COLO668 (cell line): ENCODE measurements around the gene MAP1LC3B.

ENCODE experiments used
- DNase-seq: peaks from one replicate; lab custom pipeline; 2025; ENCODE audit not compliant: unreplicated experiment; lab: John Stamatoyannopoulos, UW

The MAP1LC3B gene

DNA sequence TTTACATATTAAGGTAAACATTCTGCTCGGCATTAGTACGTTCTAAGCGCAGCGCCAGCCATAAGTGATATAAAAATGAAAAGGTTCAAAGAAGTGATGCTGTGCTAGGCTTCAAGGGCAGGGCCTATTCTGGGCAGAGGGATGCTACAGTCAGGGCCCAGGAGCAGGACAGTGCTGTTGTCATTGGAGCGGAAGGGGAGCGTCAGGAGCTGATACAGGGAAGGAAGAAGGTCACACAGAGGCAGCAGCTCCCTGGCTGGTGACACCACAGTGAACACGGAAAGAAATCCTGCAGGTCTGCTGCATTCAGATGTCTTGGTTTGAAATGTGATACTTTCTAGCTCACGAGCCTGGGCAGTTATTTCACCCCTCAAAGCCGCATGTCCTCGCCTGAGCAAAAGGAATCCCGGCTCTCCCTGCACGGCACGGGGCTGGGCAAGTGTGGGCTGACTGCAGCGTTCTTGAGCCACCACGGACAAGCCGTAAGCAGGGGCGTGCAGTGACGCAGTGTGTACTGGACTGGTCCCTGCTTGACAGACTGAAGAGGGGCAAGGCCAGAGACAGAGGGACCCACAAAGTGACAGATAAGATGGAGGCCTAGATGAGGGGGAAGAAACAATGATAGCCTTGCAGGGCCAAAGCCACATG is 59.6 kb downstream of the MAP1LC3B start:
- no peak for DNase-seq

DNA sequence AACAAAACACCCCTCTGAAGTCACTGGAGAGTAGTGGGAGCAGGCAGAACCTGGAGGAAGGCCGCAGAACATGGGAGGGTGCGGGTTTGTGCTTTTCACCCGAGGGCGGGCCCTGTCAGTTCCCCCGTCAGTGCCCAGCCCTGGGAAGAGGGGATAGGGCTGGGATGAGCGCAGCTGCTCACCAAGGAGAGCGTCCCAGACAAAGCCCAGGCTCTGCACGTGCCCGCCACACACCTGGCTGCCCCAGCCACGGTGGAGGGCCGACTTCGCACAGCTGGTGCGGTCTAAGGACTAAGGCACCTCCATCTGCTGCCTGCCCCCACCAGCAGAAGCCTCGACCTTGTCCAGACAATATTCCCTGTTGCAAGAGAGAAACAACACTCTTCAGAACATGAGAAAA is 61.2 kb downstream of the MAP1LC3B start:
- DNase-seq = no peak
